Measurements from ENCODE around the gene SPRR2F.
"Not testable (repeated sequence)": the region's sequence is repeated elsewhere in the genome, so short reads cannot be mapped to it uniquely, and the experiment has no call there.

SPRR2F gene

DNA sequence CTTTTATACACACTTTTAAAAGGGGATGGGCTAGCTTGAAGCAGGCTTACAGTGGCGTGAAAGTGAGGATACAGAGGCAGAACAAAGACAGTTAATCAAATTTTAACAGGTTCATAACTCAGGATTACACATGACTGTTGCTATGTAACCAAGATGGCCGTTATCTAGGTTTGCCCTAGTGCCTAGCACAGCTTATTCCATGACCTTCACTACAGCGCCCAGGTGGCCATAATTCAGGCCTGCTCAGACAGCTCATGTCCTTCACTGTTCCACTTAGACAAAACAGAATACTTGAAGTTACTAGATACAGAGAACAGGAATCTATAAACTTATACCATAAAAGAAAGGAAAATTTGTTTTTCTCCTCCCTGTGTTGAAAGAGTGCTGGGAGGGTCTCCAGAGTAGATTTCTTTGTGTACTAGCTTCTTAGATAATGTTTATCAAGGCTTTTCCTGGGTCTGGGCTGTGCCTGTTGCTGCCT, 6.2 kb upstream of the SPRR2F start:
- ChIA-PET CTCF (interaction anchor here (1.0 kb wide), 1 partner anchor 21 kb away, joined by 3 read pairs; no protein-coding TSS in a partner anchor), POLR2A (no interaction called here)
- TF ChIP-seq, protein P1, sequence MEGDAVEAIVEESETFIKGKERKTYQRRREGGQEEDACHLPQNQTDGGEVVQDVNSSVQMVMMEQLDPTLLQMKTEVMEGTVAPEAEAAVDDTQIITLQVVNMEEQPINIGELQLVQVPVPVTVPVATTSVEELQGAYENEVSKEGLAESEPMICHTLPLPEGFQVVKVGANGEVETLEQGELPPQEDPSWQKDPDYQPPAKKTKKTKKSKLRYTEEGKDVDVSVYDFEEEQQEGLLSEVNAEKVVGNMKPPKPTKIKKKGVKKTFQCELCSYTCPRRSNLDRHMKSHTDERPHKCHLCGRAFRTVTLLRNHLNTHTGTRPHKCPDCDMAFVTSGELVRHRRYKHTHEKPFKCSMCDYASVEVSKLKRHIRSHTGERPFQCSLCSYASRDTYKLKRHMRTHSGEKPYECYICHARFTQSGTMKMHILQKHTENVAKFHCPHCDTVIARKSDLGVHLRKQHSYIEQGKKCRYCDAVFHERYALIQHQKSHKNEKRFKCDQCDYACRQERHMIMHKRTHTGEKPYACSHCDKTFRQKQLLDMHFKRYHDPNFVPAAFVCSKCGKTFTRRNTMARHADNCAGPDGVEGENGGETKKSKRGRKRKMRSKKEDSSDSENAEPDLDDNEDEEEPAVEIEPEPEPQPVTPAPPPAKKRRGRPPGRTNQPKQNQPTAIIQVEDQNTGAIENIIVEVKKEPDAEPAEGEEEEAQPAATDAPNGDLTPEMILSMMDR (IDR thresholded peaks at IDR 0.05; ENCODE audit: control extremely low read depth, extremely low read depth, low read depth, missing control alignments): no peak
- DNase-seq (ENCODE audit: extremely low spot score): no peak

DNA sequence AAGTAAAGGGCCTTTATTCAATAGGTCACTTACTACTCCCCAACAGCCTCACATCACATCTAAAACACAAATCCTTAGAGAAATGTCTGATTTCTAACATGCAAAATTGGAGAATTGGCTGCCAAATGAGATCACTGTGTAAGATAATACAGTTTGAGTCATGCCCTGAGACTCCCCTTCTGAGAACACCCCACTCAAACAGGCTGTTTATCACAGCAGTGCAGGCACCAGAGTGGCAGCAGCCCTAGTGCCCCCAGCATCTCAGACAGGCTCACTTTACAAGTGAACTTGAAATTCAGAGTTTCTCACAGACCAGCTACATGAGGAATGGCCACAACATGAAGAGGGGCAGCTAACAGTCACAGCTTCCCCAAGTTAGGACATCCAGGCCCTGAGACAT, 1.9 kb upstream of the SPRR2F start:
- DNase-seq (ENCODE audit: extremely low spot score); POLR2A ChIA-PET; CTCF ChIA-PET: not testable (repeated sequence)

DNA sequence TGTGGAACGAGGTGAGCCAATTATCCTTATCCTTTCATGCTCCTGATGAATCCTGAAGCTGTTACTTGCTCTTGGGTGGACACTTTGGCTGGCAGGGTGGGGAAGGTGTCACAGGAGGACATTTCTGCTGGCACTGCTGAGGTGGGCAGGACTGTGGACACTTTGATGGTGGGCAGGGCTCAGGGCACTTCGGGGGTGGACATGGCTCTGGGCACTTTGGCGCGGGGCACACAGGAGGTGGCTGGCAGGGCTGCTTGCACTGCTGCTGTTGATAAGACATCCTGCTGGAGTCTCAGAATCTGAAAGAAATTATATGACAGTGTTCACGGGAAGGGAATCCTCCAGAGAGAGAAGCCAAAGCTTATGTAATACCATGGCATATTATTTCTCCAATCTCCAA, 862 bp downstream of the SPRR2F start:
- CTCF ChIA-PET: interaction anchor here (1.0 kb wide), 1 partner anchor 57 kb away, joined by 3 read pairs; no protein-coding TSS in a partner anchor
- DNase-seq (ENCODE audit: extremely low spot score); POLR2A ChIA-PET: not testable (repeated sequence)

DNA sequence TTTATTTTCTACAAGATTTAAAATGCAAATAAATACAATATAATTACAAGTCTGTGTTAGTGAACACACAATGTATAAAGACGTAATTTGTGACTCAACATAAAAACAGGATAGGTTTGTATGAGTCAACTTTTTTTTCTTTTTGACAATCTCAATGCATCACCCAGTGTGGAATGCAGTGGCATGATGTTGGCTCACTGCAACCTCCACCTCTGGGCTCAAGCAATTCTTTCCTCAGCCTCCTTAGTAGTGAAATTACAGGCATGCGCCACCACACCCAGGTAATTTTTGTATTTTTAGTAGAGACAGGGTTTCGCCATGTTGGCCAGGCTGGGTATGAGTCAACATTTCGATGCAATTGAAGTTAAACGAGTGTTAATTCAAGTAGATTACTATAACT, 13.1 kb downstream of the SPRR2F start:
- DNase-seq (ENCODE audit: extremely low spot score): no peak
- CTCF ChIA-PET: no interaction called here
- TF ChIP-seq, protein P1 (IDR thresholded peaks at IDR 0.05; ENCODE audit: control extremely low read depth, extremely low read depth, low read depth, missing control alignments): no peak
- POLR2A ChIA-PET: no interaction called here

DNA sequence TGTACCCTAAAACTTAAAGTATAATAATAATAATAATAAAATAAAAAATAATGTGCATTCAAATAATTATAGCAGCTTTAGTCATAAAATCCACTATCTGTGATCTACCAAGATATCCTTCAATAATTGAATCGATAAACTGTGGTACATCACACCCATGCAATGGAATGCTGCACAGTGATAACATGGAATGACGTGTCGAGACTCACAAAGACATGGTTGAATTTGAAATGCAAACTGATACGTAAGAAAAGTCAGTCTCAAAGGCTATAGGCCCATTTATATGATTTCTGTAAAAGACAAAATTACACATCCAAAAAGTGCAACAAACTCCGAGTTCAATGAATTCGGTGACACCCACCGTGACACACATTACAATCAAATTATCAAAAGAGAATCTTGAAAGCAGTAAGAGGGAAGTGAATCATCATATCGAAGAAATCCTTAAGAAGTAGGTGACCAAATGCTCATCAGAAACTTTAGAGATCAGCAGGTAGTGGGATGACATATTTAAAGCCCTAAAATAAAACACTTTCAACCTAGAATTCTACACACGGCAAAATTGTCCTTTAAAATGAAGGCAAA, 13.8 kb downstream of the SPRR2F start:
- POLR2A ChIA-PET: no interaction called here
- CTCF ChIA-PET: no interaction called here
- DNase-seq (ENCODE audit: extremely low spot score): no peak
- TF ChIP-seq, protein P1 (IDR thresholded peaks at IDR 0.05; ENCODE audit: control extremely low read depth, extremely low read depth, low read depth, missing control alignments): no peak

DNA sequence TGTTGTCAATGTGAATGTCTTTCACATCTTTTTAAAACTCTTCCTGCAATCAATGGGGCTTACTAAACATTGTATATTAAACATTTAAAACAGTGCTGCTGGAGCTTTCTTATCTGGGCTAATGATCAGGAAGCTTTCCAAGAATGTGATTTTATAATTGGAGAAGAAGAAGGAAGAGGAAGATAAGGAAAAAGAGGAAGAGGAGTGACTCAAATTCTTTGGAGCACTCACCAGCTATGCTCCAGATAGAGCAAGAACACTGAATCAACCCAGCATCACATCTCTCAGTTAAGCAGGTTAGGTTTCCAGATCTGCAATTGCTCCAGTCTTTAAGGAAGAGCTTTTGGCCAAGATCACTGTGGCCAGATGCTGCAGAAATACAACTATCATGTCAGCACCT, 17.6 kb downstream of the SPRR2F start:
- ChIA-PET CTCF (interaction anchor here (1.4 kb wide), 1 partner anchor 10 kb away, joined by 5 read pairs; no protein-coding TSS in a partner anchor), POLR2A (no interaction called here)
- DNase-seq (ENCODE audit: extremely low spot score): no peak
- TF ChIP-seq, protein P1 (IDR thresholded peaks at IDR 0.05; ENCODE audit: control extremely low read depth, extremely low read depth, low read depth, missing control alignments): no peak

DNA sequence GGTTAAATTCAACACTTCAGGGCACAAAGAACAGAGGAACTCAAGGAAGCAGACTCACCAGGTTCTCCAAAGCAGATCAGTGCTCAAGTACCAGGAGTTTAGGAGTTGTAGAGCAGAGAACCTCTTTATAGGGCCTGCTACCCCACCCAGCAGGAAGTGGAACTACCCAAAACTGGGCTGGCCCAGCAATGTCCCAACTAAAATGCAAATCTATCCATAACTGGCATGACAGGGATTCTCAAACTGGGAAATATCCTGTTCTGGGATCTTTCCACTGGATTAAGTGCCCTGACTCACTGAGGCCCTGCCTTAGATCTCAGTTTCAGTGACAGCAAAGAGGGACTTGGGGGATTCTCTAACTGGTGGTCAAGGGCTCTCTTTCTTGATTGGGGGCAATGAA, 18.9 kb downstream of the SPRR2F start, which contains the start of gene SPRR2E:
Gene SPRR2E, minus strand, starts transcription at position 101 of the 400 bp plus-strand sequence. CDS start 775 bp downstream, outside the sequence.
- DNase-seq (ENCODE audit: extremely low spot score): no peak
- TF ChIP-seq, protein P1 (IDR thresholded peaks at IDR 0.05; ENCODE audit: control extremely low read depth, extremely low read depth, low read depth, missing control alignments): no peak
- POLR2A ChIA-PET: no interaction called here
- CTCF ChIA-PET: no interaction called here

DNA sequence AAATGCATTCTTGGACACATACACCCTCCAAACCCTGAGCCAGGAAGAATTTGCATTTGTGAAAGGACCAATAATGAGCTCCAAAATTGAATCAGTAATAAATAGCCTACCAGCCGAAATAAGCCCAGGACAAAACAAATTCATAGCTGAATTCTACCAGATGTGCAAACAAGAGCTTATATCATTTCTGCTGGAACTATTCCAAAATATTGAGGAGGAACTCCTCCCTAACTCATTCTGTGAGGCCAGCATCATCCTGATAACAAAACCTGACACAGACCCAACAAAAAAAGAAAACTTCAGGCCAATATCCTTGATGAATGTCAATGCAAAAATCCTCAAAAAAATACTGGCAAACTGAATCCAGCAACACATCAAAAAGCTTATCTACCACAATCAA, 25.7 kb downstream of the SPRR2F start:
- TF ChIP-seq, protein P1 (IDR thresholded peaks at IDR 0.05; ENCODE audit: control extremely low read depth, extremely low read depth, low read depth, missing control alignments): no peak
- DNase-seq (ENCODE audit: extremely low spot score): no peak
- POLR2A ChIA-PET: no interaction called here
- CTCF ChIA-PET: interaction anchor here (0.8 kb wide), 1 partner anchor 11 kb away, joined by 3 read pairs; no protein-coding TSS in a partner anchor

All from GM10248 (cell line).